Neuronal stem cell (in vitro differentiated cells): ENCODE data around the gene FAHD1. TPM values are rescaled to one million over a fixed set of nuclear protein-coding genes. Genes with fewer than 3 reads are reported as not detected.
A peak's percentile ranks its signal among the peaks of the same experiment; 100 is the strongest.

ENCODE experiments used
- DNase-seq: peaks from one replicate; pipeline ENCODE4 v3.0.0-alpha.2; 2013; ENCODE audit warnings: low spot score
- H2AFZ ChIP-seq: one replicate; pipeline ENCODE4 v1.6.1; 2013; ENCODE audit warnings: mild to moderate bottlenecking, low read length, inconsistent platforms
- H2AK5ac ChIP-seq: 2 replicates; pipeline ENCODE4 v1.6.1; 2013; ENCODE audit warnings: low read depth, mild to moderate bottlenecking, inconsistent platforms, low read length, moderate library complexity, mixed read lengths
- H2BK120ac ChIP-seq: 2 replicates; pipeline ENCODE4 v1.6.1; 2013; ENCODE audit warnings: low read depth, mild to moderate bottlenecking, inconsistent platforms, low read length, moderate library complexity, mixed read lengths
- H2BK12ac ChIP-seq: one replicate; pipeline ENCODE4 v1.6.1; 2013; ENCODE audit warnings: low read length, inconsistent platforms
- H2BK15ac ChIP-seq: 2 replicates; pipeline ENCODE4 v1.6.1; 2013; ENCODE audit warnings: mild to moderate bottlenecking, low read length, inconsistent platforms, mixed read lengths
- H2BK5ac ChIP-seq: one replicate; pipeline ENCODE4 v1.6.1; 2013; ENCODE audit warnings: inconsistent platforms, mild to moderate bottlenecking, low read length, moderate library complexity
- H3K14ac ChIP-seq: one replicate; pipeline ENCODE4 v1.6.1; 2013; ENCODE audit warnings: low read length, inconsistent platforms
- H3K18ac ChIP-seq: 2 replicates; pipeline ENCODE4 v1.6.1; 2013; ENCODE audit warnings: low read length, inconsistent platforms
- H3K23ac ChIP-seq: 2 replicates; pipeline ENCODE4 v1.6.1; 2013; ENCODE audit warnings: low read depth, mild to moderate bottlenecking, mixed read lengths, low read length, inconsistent platforms; ENCODE audit not compliant: poor library complexity
- H3K27ac ChIP-seq: replicated peaks from 3 replicates; pipeline ENCODE4 v1.5.1; 2013; ENCODE audit warnings: low read length, inconsistent platforms
- H3K27me3 ChIP-seq, 3 experiments: 2 replicates each; pipeline ENCODE4 v1.6.1; 2013; ENCODE audit warnings: low read length in 3 of 3, mild to moderate bottlenecking in 2 of 3, inconsistent platforms in 1 of 3, low read depth in 1 of 3, mixed read lengths in 1 of 3, moderate library complexity in 1 of 3; ENCODE audit not compliant: control insufficient read depth in 3 of 3, insufficient read depth in 3 of 3
- H3K36me3 ChIP-seq, 2 donors: replicated peaks in 1 of 2; 2 replicates each; pipeline ENCODE4 v1.6.1; 2013; ENCODE audit warnings: low read length in 2 of 2; ENCODE audit not compliant: control insufficient read depth in 2 of 2, insufficient read depth in 2 of 2
- H3K4ac ChIP-seq: 2 replicates; pipeline ENCODE4 v1.6.1; 2013; ENCODE audit warnings: inconsistent platforms, mild to moderate bottlenecking, low read length, moderate library complexity
- H3K4me1 ChIP-seq, 2 donors: 1 replicate in 1 of 2; 2 replicates in 1 of 2; pipeline ENCODE4 v1.6.1; 2013; ENCODE audit warnings: low read length in 2 of 2, low read depth in 1 of 2; ENCODE audit not compliant: control insufficient read depth in 2 of 2, insufficient read depth in 1 of 2
- H3K4me2 ChIP-seq: one replicate; pipeline ENCODE4 v1.6.1; 2013; ENCODE audit warnings: mild to moderate bottlenecking, low read length, inconsistent platforms; ENCODE audit not compliant: insufficient read depth, poor library complexity, severe bottlenecking
- H3K4me3 ChIP-seq, 2 donors: 2 replicates each; pipeline ENCODE4 v1.5.1; 2013; ENCODE audit warnings: low read length in 2 of 2, mild to moderate bottlenecking in 2 of 2, inconsistent platforms in 1 of 2, moderate library complexity in 1 of 2
- H3K79me1 ChIP-seq: one replicate; pipeline ENCODE4 v1.6.1; 2013; ENCODE audit warnings: low read depth, mild to moderate bottlenecking, inconsistent platforms, low read length, moderate library complexity
- H3K9ac ChIP-seq: one replicate; pipeline ENCODE4 v1.6.1; 2013; ENCODE audit warnings: mild to moderate bottlenecking, low read depth, low read length, inconsistent platforms; ENCODE audit not compliant: poor library complexity
- H3K9me3 ChIP-seq, 2 donors: replicated peaks in 1 of 2; 2 replicates each; pipeline versions ENCODE3 to v1.6.1; 2013; ENCODE audit warnings: low read length in 2 of 2, mild to moderate bottlenecking in 2 of 2, inconsistent platforms in 1 of 2, low read depth in 1 of 2, mixed read lengths in 1 of 2, moderate library complexity in 1 of 2; ENCODE audit not compliant: control insufficient read depth in 2 of 2, insufficient read depth in 1 of 2
- H4K8ac ChIP-seq: one replicate; pipeline ENCODE4 v1.6.1; 2013; ENCODE audit warnings: low read depth, mild to moderate bottlenecking, inconsistent platforms, low read length, moderate library complexity
- H4K91ac ChIP-seq: one replicate; pipeline ENCODE4 v1.6.1; 2013; ENCODE audit warnings: low read length, low read depth, mild to moderate bottlenecking, inconsistent platforms; ENCODE audit not compliant: poor library complexity
- WGBS, 2 donors: extraction: QIAGEN DNeasy Blood & Tissue Kit; methylation state at CpG; one replicate each; pipeline ENCODE4 v1.1.7; 2013; ENCODE audit warnings: missing lambda C conversion rate in 2 of 2, mixed read lengths in 1 of 2; ENCODE audit not compliant: insufficient read length in 2 of 2, insufficient replicate concordance in 1 of 2; ENCODE audit errors: extremely low coverage in 2 of 2; 5-methylcytosine and 5-hydroxymethylcytosine counted together
- polyA plus RNA-seq, 2 experiments: library from polyadenylated mRNA; stranded (reverse); fragments of 200-250 nt; gene quantifications; one replicate each; pipeline ENCODE4 v1.2.3, GENCODE V29; 2013

The FAHD1 gene
- 17.0 TPM for polyA plus RNA-seq (2013, experiment 1 of 2)
- polyA plus RNA-seq (2013, experiment 2 of 2): 16.9 TPM

GRCh38 chr16:1826691-1827573, at the start of gene FAHD1, which contains the start of gene HAGH:
TSS of gene FAHD1 (plus strand) at chr16:1827206. CDS start at chr16:1827239, 33 bp downstream.
TSS of gene HAGH (minus strand) at chr16:1826825. CDS start at chr16:1826787, 38 bp downstream.
- Histone ChIP-seq H3K27ac (peak within 1 kb of the TSS; percentile 31), H2AFZ (peak within 1 kb of the TSS; percentile 99), H3K18ac (peak within 1 kb of the TSS; percentile 98), H4K91ac (peak within 1 kb of the TSS; percentile 97), H3K9me3 (no peaks in the 10 kb centered on the region), H2AK5ac (peak within 1 kb of the TSS; percentile 87), H3K23ac (peak within 1 kb of the TSS; percentile 94), H2BK15ac (peak within 1 kb of the TSS; percentile 96), H3K36me3 (peaks cover 11 to 37% of the 10 kb centered on the region in 2 donors), H3K4me2 (peak within 1 kb of the TSS; percentile 89), H3K27me3 (no peaks in the 10 kb centered on the region), H3K4ac (peak within 1 kb of the TSS; percentile 60), H2BK5ac (peak within 1 kb of the TSS; percentile 93), H3K14ac (peak within 1 kb of the TSS; percentile 47), H2BK120ac (no peak within 1 kb of the TSS), H3K4me1 (peaks cover 0 to 10% of the 10 kb centered on the region in 2 donors), H3K79me1 (peaks cover 18% of the 10 kb centered on the region), H4K8ac (peak within 1 kb of the TSS; percentile 65), H2BK12ac (no peak within 1 kb of the TSS), H3K4me3 (peak within 1 kb of the TSS; percentile 95 to 97), H3K9ac (peak within 1 kb of the TSS; percentile 99)
- WGBS, 2 donors: no CpG with 5 or more reads among the region's 104 CpGs
- peak; percentile 95 for DNase-seq

GRCh38 chr16:1777375-1778199, 49.4 kb upstream of the FAHD1 start:
- no CpG with 5 or more reads among the region's 36 CpGs for WGBS, 2 donors
- no peak overlapping the region for H2BK15ac ChIP-seq
- no peak overlapping the region for H3K4me2 ChIP-seq
- DNase-seq: no peak
- peaks cover 7 to 15% of the 10 kb centered on the region in 2 donors for H3K4me1 ChIP-seq
- no peak overlapping the region for H3K4ac ChIP-seq
- no peak overlapping the region for H3K4me3 ChIP-seq
- peaks cover 37% of the 10 kb centered on the region for H3K79me1 ChIP-seq
- no peak overlapping the region for H4K8ac ChIP-seq
- no peaks in the 10 kb centered on the region for H3K9me3 ChIP-seq
- H3K18ac ChIP-seq: no peak overlapping the region
- H3K27me3 ChIP-seq: no peaks in the 10 kb centered on the region
- no peak overlapping the region for H2BK120ac ChIP-seq
- no peak overlapping the region for H3K27ac ChIP-seq
- H2AFZ ChIP-seq: no peak overlapping the region
- no peak overlapping the region for H3K14ac ChIP-seq
- no peak overlapping the region for H2AK5ac ChIP-seq
- no peak overlapping the region for H3K9ac ChIP-seq
- peak overlapping the region; percentile 85 for H3K23ac ChIP-seq
- H4K91ac ChIP-seq: no peak overlapping the region
- no peak overlapping the region for H2BK12ac ChIP-seq
- peaks cover 32 to 65% of the 10 kb centered on the region in 2 donors for H3K36me3 ChIP-seq
- no peak overlapping the region for H2BK5ac ChIP-seq

- peak overlapping the region; percentile 41 for H2BK12ac ChIP-seq
- DNase-seq: no peak
- H3K4me3 ChIP-seq: no peak overlapping the region
- no peak overlapping the region for H3K4me2 ChIP-seq
- no peak overlapping the region for H3K14ac ChIP-seq
- H3K4ac ChIP-seq: no peak overlapping the region
- no peak overlapping the region for H2AK5ac ChIP-seq
- H3K4me1 ChIP-seq: peaks cover 7 to 15% of the 10 kb centered on the region in 2 donors
- no peak overlapping the region for H4K91ac ChIP-seq
- no CpG with 5 or more reads among the region's 34 CpGs for WGBS, 2 donors
- H4K8ac ChIP-seq: peak overlapping the region; percentile 43
- no peaks in the 10 kb centered on the region for H3K27me3 ChIP-seq
- peak overlapping the region; percentile 78 for H3K9ac ChIP-seq
- H3K27ac ChIP-seq: no peak overlapping the region
- no peak overlapping the region for H2BK15ac ChIP-seq
- H2BK120ac ChIP-seq: no peak overlapping the region
- peak overlapping the region; percentile 96 for H3K23ac ChIP-seq
- peaks cover 38% of the 10 kb centered on the region for H3K79me1 ChIP-seq
- no peak overlapping the region for H2BK5ac ChIP-seq
- peaks cover 32 to 65% of the 10 kb centered on the region in 2 donors for H3K36me3 ChIP-seq
- H3K18ac ChIP-seq: no peak overlapping the region
- H2AFZ ChIP-seq: no peak overlapping the region
- H3K9me3 ChIP-seq: no peaks in the 10 kb centered on the region
These were observed 48.5 kb upstream of the FAHD1 start for GRCh38 chr16:1778200-1779179.
